NCI-H82 (cell line): ENCODE measurements around the gene ADD1.
"Not testable (repeated sequence)": the region's sequence is repeated elsewhere in the genome, so short reads cannot be mapped to it uniquely, and the experiment has no call there.

Source experiments
- DNase-seq: peaks from one replicate; lab custom pipeline; 2025; lab: John Stamatoyannopoulos, UW

Gene ADD1

GRCh38 chr4:2944586-2945526 is 101.2 kb downstream of the ADD1 start:
- no peak for DNase-seq

GRCh38 chr4:2945619-2946604 is 102.3 kb downstream of the ADD1 start:
- not testable (repeated sequence) for DNase-seq

GRCh38 chr4:2946812-2947600 is 103.4 kb downstream of the ADD1 start:
- DNase-seq: no peak

- DNase-seq: no peak
These were observed 104.3 kb downstream of the ADD1 start for GRCh38 chr4:2947926-2948325.

- peak; percentile 20 for DNase-seq
These were observed 105.5 kb downstream of the ADD1 start for GRCh38 chr4:2948895-2949781.

- no peak for DNase-seq
These were observed 106.1 kb downstream of the ADD1 start for GRCh38 chr4:2949782-2950125.

GRCh38 chr4:2950221-2950989 is 106.8 kb downstream of the ADD1 start:
- no peak for DNase-seq

GRCh38 chr4:2953496-2953895 is 109.9 kb downstream of the ADD1 start:
- no peak for DNase-seq

GRCh38 chr4:2954358-2955185 is 110.9 kb downstream of the ADD1 start:
- DNase-seq: peak; percentile 32

- peak; percentile 82 for DNase-seq
These were observed 111.8 kb downstream of the ADD1 start for GRCh38 chr4:2955186-2956044.

- DNase-seq: no peak
These were observed 114.8 kb downstream of the ADD1 start for GRCh38 chr4:2958446-2958845.

- DNase-seq: not testable (repeated sequence)
These were observed 116.8 kb downstream of the ADD1 start for GRCh38 chr4:2960450-2960849.

GRCh38 chr4:2961421-2961810 is 117.8 kb downstream of the ADD1 start:
- DNase-seq: peak; percentile 70

- DNase-seq: peak; percentile 50
These were observed 118.3 kb downstream of the ADD1 start for GRCh38 chr4:2961811-2962441.

- DNase-seq: peak; percentile 56
These were observed 119.0 kb downstream of the ADD1 start for GRCh38 chr4:2962614-2963174.

- DNase-seq: peak; percentile 98
These were observed 119.7 kb downstream of the ADD1 start, which contains the start of the genes GRK4 and NOP14 for GRCh38 chr4:2963175-2963965. Gene GRK4 (plus strand): TSS chr4:2963571. CDS start chr4:2964071, 500 bp downstream. Gene NOP14 (minus strand): TSS chr4:2963406. CDS start chr4:2963319, 87 bp downstream.
